DND-41 (cell line): ENCODE measurements around the gene NFE2.

Source experiments
- ATAC-seq: fragments of 200-7000 bp; cut with Tn5 transposase; 3 replicates; pipeline ENCODE4 v1.9.1; 2021; ENCODE audit warnings: low read depth; ENCODE audit not compliant: insufficient read depth
- DNase-seq: peaks from one replicate; pipeline ENCODE4 v3.0.0-alpha.2; 2020
- H2AFZ ChIP-seq: 2 replicates; pipeline ENCODE4 v1.6.0; 2012; ENCODE audit warnings: low read depth, low read length
- H3K27ac ChIP-seq: 2 replicates; pipeline ENCODE4 v1.5.1; 2012; ENCODE audit warnings: low read length, inconsistent platforms
- H3K27me3 ChIP-seq: fragments of 200-600 bp; sonication (generic); 2 replicates; pipeline ENCODE4 v1.6.0; 2012; ENCODE audit warnings: low read length, mild to moderate bottlenecking, inconsistent platforms; ENCODE audit not compliant: insufficient read depth, poor library complexity
- H3K36me3 ChIP-seq: 2 replicates; pipeline ENCODE4 v1.5.1; 2012; ENCODE audit warnings: low read length, inconsistent platforms; ENCODE audit not compliant: insufficient read depth
- H3K4me1 ChIP-seq: 2 replicates; pipeline ENCODE4 v1.5.1; 2012; ENCODE audit warnings: mild to moderate bottlenecking, low read length; ENCODE audit not compliant: insufficient read depth
- H3K4me2 ChIP-seq: 2 replicates; pipeline ENCODE4 v1.6.0; 2012; ENCODE audit warnings: mild to moderate bottlenecking, moderate library complexity, low read length, inconsistent platforms; ENCODE audit not compliant: insufficient read depth
- H3K4me3 ChIP-seq, 2 experiments: fragments of 200-600 bp in 1 of 2; shearing (Covaris generic) in 1 of 2; 2 replicates each; pipeline ENCODE4 v1.5.1; 2012 to 2016; ENCODE audit warnings: inconsistent platforms in 2 of 2, low read length in 2 of 2, mild to moderate bottlenecking in 2 of 2, low read depth in 1 of 2, moderate library complexity in 1 of 2
- H3K79me2 ChIP-seq: 2 replicates; pipeline ENCODE4 v1.6.0; 2012; ENCODE audit warnings: low read length, inconsistent platforms; ENCODE audit not compliant: insufficient read depth
- H3K9ac ChIP-seq: 2 replicates; pipeline ENCODE4 v1.6.0; 2012; ENCODE audit warnings: low read depth, mild to moderate bottlenecking, inconsistent platforms, low read length, moderate library complexity
- H3K9me3 ChIP-seq: 2 replicates; pipeline ENCODE4 v1.5.1; 2012; ENCODE audit warnings: low read length, moderate library complexity, mild to moderate bottlenecking, inconsistent platforms; ENCODE audit not compliant: insufficient read depth, severe bottlenecking
- H4K20me1 ChIP-seq: 2 replicates; pipeline ENCODE4 v1.6.0; 2012; ENCODE audit warnings: low read length; ENCODE audit not compliant: insufficient read depth
- EZH2 ChIP-seq: IDR thresholded peaks from 3 replicates; pipeline ENCODE4 v1.6.1; 2012; ENCODE audit warnings: borderline replicate concordance, low read depth, mild to moderate bottlenecking, moderate library complexity, low read length, inconsistent platforms; ENCODE audit not compliant: severe bottlenecking
- TF ChIP-seq, protein P1 (sequence below): IDR thresholded peaks from 2 replicates; pipeline ENCODE4 v1.5.1; 2012; ENCODE audit warnings: borderline replicate concordance, low read length, moderate library complexity, mild to moderate bottlenecking; ENCODE audit not compliant: poor library complexity, severe bottlenecking; ENCODE audit errors: extremely low read depth

The NFE2 gene

DNA sequence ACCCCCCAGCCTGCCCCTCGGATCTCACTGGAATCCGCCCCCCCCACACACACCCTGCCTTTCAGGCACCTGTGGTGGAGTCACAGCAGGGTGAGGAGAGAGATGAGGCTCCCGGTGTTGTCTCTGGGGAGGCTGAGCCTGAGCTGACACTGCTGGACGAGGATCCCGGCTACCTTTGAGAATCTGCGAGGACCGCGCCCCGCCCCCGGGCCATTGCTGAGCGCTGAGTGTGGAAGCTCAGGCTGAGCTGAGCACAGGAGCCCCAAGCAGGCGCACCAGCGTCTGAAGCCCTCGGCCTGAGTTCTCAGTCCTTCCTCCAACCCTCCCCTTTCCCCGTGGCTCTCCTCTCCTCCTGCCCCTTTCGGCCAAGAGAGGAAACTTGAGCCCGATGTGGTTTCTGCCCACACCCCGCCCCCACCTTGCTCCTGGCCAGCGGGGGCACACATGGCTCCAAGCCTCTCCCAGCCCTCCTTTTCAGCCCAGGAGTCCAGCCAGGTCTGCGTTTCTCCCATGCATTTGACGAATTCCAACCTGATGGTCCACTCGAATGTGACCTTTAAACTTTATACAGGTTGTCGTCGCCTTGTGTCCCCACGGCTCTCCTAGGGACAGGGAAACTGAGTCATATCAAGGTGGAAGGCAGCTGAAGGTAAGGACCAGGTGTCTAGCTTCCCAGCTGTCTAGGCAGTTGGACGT lies at the start of gene NFE2:
Gene NFE2, minus strand, starts transcription at position 284 of the 696 bp plus-strand sequence. CDS start 5,767 bp downstream, outside the sequence.
- DNase-seq (no peak), ATAC-seq (no peak)
- TF ChIP-seq EZH2 = peak; percentile 26
- TF ChIP-seq, protein P1, sequence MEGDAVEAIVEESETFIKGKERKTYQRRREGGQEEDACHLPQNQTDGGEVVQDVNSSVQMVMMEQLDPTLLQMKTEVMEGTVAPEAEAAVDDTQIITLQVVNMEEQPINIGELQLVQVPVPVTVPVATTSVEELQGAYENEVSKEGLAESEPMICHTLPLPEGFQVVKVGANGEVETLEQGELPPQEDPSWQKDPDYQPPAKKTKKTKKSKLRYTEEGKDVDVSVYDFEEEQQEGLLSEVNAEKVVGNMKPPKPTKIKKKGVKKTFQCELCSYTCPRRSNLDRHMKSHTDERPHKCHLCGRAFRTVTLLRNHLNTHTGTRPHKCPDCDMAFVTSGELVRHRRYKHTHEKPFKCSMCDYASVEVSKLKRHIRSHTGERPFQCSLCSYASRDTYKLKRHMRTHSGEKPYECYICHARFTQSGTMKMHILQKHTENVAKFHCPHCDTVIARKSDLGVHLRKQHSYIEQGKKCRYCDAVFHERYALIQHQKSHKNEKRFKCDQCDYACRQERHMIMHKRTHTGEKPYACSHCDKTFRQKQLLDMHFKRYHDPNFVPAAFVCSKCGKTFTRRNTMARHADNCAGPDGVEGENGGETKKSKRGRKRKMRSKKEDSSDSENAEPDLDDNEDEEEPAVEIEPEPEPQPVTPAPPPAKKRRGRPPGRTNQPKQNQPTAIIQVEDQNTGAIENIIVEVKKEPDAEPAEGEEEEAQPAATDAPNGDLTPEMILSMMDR = no peak
- no peaks in the 10 kb centered on the region for H4K20me1 ChIP-seq
- H3K36me3 ChIP-seq = no peaks in the 10 kb centered on the region
- H3K4me2 ChIP-seq = no peak within 1 kb of the TSS
- H2AFZ ChIP-seq = no peak within 1 kb of the TSS
- no peak within 1 kb of the TSS for H3K9ac ChIP-seq
- H3K27me3 ChIP-seq = peaks cover 39% of the 10 kb centered on the region
- peaks cover 17% of the 10 kb centered on the region for H3K4me1 ChIP-seq
- H3K4me3 ChIP-seq = no peak within 1 kb of the TSS
- H3K9me3 ChIP-seq = no peaks in the 10 kb centered on the region
- no peaks in the 10 kb centered on the region for H3K79me2 ChIP-seq
- H3K27ac ChIP-seq = no peak within 1 kb of the TSS

GRCh38 chr12:54349679-54350078 lies 48.9 kb upstream of the NFE2 start:
- H3K9ac ChIP-seq = no peak overlapping the region
- no peak overlapping the region for H3K4me2 ChIP-seq
- H3K4me3 ChIP-seq = no peak overlapping the region
- peaks cover 65% of the 10 kb centered on the region for H3K36me3 ChIP-seq
- no peaks in the 10 kb centered on the region for H3K4me1 ChIP-seq
- H3K27ac ChIP-seq = no peak overlapping the region
- TF ChIP-seq, protein P1 = no peak
- no peak for TF ChIP-seq EZH2
- no peaks in the 10 kb centered on the region for H4K20me1 ChIP-seq
- DNase-seq (no peak), ATAC-seq (no peak)
- H2AFZ ChIP-seq = no peak overlapping the region
- H3K27me3 ChIP-seq = no peaks in the 10 kb centered on the region
- H3K79me2 ChIP-seq = no peaks in the 10 kb centered on the region
- H3K9me3 ChIP-seq = no peaks in the 10 kb centered on the region

GRCh38 chr12:54349036-54349435 lies 48.2 kb upstream of the NFE2 start:
- Histone ChIP-seq H4K20me1 (no peaks in the 10 kb centered on the region), H3K27ac (no peak overlapping the region), H3K36me3 (peaks cover 67% of the 10 kb centered on the region)

More at GRCh38 chr12:54349036-54349435, 48.2 kb upstream of the NFE2 start:
- no peak for DNase-seq
- Histone ChIP-seq H3K9ac (no peak overlapping the region), H3K79me2 (no peaks in the 10 kb centered on the region), H3K4me3 (no peak overlapping the region), H3K4me1 (no peaks in the 10 kb centered on the region), H2AFZ (no peak overlapping the region), H3K9me3 (no peaks in the 10 kb centered on the region), H3K27me3 (no peaks in the 10 kb centered on the region), H3K4me2 (no peak overlapping the region)
- ATAC-seq = no peak
- no peak for TF ChIP-seq EZH2
- TF ChIP-seq, protein P1 = no peak
